ENCODE results near the gene ATG10.

The ATG10 gene

DNA sequence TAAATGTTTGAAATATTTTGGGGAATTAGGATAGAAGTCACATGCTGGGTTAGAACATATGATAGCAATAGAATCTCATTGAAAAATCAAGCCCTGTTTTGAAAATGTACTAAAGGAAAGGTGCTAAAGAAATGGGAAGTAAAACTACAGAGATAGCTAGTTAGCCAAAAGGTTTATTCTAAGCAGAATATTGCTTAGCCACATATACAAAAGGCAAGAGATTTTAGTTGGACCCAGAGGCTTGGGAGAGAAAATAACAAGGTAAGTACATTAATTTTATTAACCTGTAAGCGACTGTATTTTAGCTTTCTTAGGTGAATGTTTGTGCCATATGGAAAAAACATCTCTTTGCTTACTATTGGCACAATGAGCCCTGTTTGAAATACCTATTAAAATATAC lies 198.1 kb downstream of the ATG10 start:
- DNase-seq: no peak

DNA sequence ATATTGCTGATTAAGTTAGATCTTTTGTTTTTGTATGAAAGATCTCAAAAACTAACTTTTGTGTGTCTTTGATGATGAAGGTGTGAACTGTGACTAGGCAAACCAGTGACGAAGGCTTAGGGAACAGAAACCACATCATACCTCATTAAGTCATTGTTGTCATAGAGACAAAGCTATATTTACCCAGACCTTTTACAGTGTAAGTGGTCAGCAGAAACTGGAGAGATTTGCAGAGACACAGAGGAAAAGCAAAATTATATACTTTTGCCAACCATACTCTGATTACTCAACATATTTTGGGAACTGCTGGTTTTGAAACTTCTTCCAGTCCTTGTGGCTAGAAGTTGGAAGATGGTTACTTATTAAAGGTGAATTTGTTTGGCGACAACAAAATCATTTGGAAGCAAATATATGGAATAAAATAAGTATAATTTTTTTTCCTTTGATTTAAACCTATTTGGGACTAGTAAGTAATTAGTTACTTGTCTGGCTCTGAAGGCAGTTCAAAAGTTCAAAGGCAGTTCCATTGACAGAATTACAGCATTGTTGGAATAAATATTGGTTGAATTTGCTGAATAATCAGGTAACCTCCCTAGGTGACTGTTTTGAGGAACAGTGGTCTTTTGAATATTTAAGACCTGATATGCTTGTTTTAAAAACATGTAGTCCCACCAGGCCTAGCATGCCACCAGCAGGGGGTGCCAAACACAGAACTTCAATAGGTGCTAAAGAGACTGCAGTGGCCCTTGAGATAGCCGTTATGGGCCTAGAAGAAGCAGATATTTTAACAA lies 202.5 kb downstream of the ATG10 start:
- DNase-seq: no peak

DNA sequence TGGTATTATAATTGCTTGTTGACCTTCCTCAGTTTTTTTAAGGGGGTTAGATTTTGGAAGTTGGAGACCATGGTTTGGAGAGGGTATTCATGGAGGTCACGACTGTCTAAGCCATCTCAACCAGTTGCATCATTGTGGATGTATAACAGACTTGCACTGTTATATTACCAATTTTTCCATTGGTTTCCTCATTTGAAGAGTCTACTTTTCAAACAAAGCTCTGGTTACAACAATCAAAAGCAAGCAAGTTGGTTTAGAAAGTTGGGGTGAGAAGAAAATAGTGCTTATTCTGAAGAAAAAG lies 203.0 kb downstream of the ATG10 start:
- DNase-seq: no peak

DNA sequence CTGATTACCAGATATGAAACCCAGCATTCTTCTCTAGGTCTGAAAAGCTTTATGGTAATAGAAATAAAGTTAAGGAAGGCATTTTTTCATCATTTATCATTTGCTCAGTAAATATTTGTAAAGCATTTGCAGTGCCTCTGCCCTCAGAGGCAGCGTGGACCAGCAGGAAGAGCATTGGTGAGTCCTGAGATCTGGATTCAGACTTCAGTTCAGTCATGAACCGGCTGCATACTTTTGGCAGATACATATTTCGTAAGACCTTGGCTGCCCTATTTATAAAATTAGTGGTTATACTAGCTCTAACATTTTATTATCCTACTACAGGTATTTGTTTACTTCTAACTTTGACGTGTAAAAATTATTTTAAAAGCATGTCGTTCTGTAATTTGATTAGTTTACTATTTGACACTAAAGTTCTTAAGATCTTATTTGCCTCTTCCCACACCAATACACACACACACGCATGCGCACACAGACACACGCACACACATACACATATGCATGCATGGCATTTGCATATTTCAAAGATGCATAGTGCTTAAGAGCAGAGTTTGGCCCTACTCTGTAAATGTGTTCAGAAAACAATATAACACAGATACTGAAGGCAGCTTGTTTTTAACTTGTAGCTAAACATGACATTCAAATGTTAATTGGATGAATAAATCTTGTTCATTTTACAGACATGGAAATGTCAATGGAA lies 204.4 kb downstream of the ATG10 start:
- DNase-seq: no peak

DNA sequence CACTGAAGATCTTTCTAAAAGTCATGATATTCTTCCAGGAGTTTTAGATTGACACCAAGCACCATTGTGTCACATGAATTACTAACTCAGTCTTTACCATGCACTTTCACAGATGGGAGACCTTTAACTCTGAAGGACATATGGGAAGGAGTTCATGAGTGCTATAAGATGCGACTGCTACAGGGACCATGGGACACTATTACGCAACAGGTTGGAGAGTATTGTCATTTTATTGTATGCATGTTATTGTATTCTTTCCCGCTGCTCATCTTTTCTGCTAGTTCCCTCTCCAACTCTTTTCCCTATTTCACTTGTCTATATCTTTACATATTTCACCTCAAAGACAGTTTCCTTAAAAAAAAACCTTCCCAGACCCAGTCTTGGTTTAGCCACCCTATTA lies 206.6 kb downstream of the ATG10 start:
- no peak for DNase-seq

DNA sequence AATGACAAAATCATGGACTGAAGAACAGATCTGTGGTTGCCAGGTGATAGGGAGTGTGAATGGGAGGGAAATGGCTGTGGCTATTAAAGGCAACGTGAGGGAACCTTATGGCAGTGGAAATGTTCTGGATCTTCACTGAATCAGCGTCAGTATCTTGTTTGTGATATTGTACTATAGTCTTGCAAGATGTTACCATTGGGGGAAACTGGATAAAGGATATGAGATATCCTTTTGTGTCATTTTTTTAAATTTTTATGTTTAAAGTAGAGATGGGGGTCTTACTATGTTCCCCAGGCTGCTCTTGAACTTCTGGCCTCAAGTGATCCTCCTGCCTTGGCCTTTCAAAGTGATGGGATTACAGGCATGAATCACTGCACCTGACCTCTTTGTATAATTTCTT lies 210.8 kb downstream of the ATG10 start:
- no peak for DNase-seq

DNA sequence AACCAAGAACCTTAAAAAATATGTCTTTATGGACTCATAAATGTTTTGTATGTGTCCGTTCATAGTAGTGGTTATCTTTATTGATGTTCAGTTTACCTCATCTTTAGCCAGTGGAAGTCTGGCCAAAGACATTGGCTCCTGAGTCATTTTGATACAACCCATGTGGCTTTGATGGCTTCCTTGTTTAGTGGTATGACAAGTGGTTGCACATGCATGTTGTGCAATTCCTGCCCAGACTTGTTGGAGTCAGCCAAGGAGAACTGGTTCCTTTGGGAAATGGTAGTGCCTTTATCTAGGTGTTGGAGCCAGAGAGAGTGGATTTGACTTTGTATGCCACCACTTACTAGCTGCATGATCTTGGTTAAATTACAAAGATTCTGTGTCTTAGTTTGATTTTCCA lies 212.0 kb downstream of the ATG10 start:
- DNase-seq: no peak

DNA sequence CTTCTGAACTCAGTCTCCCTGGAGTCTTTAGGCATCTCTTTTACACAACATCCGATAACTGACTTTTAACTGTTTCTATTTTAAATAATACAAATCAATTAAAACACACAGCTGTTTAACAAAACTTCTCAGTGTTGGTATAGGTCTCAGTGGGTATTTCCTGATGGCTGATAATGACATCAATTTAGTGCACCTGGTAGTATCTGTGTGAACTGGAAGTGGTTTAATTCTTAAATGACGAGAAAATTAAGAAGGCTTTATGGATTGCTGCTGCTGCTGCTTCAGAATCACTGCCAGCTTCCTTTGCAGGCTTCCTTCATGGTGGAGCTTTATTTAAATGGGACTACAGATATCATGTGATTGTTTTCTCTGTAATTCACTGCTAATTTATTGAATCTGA lies 214.0 kb downstream of the ATG10 start:
- DNase-seq: no peak

DNA sequence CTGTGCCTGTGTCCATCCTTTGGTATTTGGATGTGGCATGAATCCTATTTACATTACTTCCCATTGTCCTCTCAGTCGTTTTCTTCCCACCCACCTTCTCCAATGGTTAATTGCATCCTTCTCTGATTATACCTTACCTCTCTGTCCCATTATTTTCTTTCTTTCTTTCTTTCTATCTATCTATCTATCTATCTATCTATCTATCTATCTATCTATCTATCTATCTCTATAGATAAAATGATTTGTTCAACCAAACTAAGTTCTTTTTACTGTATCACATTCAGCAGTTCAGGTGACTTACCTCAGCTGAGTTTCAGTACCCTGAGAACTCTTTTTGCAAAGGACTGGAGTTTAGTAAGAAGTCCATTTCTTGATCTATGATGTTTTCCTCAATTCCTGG lies 225.7 kb downstream of the ATG10 start:
- no peak for DNase-seq

DNA sequence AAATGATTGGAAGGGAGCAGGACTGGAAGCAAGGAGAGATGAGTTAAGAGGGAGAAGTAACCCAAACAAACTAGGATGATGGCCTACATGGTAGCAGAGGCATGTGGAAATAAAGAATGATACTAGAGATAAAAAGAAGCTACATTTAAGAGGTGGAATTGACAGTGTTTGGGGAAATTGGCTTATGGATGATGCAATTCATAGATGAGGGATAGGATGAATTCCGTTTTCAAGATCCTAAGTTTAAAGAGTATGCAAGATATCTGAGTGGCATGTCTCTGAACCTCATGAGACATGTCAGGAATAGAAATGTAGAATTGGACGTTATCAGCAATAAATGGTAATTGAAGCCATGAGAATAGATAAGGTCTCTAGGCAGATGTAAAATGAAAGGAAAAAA lies 232.7 kb downstream of the ATG10 start:
- DNase-seq: no peak

DNA sequence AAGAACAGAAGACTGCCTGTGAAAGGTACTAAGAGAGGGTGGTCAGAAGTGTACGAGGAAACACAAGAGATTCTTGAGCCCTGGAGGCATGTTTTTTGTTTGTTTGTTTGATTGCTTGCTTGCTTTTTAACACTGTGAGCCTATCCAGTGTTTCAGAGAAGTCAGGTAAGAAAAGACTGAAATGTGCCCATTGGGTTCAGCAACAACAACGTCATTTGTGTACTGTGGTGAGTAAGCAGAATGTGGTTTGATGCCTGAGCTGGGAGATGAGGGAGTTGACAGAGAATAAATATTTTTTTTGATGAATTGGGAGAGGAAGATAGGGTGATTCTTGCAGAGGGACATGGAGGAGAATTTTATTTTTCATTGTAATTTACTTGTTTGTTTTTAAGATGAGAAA lies 233.2 kb downstream of the ATG10 start:
- no peak for DNase-seq

DNA sequence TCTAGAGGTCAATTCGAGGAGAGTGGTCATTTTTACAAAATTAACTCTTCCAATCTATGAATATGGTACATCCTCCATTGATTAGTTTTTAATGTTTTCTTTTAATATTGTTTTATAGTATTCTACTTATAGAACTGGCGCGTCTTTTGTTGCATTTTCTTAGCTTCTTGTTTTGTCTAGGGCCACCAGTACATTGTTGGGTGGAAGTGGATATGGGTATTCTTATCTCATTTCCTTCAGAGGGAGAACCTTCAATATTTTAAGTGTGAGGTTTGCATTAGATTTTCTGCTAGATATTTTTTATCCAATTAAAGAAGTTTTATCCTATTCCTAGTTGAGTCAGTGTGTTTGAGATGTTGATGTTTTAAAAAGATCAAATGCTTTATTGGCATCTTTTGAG lies 236.5 kb downstream of the ATG10 start:
- DNase-seq: no peak

DNA sequence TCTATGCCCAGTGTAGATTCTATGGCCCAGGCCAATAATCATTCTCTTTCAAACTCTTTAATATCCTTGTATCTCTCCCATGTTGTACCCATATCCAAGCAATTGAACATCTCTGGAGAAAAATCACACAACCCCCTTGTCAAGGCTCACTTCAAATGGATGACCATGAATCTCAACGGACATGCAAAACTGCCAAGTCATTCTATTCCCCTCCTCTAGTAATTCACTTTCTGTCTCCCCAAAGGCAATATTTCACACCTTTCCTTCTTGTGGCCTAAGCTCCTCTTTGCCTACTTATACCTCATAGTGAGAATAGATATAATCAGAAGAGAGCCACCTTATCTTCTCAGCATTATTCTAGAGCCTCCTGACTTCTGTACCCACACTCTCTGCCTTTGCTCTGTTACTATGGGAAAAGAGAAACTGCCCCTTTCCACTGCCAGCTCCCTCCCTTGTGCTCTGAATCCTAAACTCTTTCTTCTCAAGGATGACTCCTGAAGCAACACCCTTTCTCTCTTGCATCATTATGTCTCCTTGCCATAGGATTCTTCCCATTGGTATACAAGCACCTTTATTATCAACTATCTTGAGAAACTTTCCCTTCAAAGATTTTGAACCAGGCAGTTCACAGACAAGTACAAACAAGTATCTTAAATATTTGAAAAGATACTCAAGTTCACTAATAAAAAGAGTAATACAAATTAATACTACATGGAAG lies 240.2 kb downstream of the ATG10 start:
- no peak for DNase-seq

DNA sequence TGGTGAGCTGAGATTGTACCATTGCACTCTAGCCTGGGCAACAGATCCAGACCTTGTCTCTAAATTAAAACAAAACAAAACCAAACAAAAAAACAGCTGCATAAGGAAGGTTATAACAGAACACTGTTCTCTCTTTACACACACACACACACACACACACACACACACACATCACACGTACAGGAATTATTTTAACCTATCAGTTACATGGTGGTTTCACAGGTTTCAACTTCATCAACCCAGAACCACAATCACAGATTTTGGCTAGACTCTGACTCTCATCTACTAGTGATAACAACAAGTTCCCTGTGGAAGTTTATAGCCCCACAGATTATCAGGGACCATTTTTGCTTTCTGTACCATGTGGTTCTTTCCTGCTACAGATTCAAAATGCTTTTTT lies 246.1 kb downstream of the ATG10 start:
- DNase-seq: no peak

DNA sequence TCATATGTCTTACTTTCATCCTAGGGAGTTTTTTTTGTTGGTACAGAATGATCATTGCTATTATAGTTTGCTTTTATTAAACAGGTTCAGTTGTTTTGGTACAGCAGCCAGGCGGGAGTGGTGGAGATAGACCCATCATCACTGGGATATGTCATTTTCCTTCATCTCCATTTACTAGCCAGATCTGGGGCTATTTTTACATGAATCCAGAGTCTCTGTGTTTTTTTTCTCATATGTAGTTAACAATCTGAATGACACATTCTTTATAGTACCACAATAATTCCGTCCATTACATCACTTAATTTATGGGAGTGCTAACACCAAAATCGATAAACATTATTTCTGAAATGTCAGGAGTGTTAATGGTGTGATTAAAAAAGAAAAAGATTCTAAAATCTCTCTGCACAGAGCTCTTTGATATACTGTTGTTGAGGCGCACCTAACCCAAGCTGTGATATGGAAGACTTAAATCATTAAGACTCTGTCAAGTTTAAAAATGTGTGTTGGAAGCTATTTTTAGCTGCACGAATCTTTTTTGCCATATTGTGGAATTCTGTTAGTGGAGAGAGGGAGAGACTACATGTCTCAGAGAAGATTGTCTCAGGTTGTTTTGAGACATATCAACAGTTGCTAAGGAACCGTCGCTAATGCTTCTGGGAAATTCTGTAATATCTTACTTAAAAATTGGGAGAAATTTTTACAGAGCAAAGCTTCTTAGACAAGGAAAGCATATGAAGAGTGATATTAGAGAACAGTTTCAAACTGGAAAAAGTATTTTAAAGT lies 246.7 kb downstream of the ATG10 start:
- no peak for DNase-seq

DNA sequence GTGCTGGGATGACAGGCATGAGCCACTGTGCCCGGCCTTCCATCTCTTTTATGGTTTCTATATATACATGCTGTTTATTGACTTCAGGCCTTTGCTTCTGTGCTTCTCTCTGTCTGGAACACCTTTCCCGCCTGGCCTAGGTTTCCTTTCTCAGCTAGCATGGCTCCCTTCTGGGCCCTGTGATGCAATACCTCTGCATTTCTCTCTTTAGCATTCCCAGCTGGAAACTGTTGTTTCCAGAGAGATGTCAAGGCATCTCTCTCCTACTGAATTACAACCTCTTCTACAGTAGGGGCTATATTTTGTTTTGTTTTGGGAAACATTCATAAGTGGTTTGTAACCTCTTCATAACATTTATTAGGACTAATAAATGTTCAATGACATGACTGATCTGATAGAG lies 249.2 kb downstream of the ATG10 start:
- no peak for DNase-seq

DNA sequence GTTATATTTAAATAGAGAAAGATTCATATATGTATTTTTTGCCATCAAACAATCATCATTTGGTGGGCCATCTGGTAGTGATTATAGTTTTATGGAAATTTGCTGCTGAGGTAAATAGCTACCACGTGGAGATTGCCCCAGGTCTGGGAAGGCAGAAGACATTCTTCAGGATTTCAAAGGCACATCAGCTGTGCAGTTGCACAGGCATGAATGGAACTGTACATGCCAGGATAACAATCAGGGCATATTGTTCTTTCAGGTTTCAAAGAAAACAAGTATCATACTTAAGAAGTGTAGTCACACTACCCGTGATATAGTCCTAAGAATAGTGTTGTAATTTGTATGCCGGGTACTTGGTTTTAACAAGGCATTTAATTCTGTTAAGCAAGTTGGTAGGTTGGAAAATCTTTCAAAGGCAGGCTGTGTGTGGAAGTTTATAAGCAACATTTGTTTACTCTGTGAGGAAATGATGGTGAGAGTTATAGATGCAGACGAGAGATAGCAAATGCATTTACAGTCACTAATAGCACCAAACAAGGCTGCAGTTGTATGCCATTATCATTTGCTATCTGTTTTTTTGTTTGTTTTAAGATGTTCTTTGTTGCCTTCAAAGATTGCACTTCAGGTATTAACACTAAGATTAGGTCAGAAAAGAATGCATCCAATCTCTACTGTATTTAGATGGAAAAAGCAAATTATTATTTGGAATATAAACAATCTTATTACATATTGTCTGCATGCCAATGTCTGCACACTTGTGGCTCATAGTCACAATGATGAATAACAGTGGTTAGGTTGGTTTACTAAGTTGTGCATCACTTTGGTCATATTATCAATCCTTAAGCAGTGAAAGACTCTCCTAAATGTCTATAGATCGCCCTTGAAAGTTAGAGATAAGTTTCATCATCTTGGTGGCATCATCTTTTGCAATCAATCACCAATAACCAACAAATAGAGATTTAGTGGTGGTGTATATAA lies 251.1 kb downstream of the ATG10 start:
- no peak for DNase-seq

DNA sequence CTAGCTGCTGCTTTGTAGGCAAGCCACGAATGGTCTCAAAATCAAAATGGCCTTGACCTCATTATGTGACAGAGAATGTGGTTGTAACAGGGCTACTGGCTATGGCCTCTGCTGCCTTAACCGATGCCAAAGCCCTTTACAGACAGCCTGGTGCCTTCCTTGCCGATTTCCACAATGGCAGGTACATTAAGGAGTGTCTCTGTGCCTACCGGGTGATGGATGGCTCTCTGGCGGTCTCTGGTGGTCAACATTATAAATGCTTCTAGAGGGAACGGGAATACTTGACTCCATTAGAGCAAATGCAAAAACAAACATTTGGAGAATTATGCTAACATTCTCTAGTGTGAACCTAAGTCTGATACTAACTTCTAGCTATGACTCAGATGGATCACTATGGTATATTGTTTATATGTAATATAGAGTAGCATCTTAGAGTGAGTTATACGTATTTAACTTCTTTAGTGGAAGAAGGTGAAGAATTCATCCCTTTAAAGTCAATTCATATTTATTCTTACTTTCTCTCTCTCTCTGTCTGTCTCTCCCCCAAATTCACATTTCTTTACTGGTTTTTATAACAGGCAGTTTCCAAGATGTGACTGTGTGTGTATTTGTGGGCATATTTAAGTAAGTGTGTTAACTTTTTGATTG lies 253.8 kb downstream of the ATG10 start:
- no peak for DNase-seq

DNA sequence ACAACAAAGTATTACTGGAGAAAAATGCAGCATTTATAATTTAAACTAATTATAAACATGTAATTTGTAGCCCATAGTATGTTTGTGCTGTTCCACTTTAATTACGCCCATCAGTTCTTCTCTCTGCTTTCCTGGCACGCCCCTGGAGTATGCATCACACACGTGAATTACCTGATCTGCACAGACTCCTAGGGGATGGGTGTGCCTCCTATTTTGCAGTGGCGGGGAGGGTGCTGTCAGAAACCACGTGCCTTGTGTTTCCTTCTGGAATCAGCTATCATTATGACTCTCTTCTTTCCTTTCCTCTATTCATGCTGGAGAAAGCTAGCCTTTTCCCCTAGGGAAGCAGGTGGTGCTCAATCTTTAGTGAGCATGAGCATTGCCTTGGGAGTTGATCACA lies 263.1 kb downstream of the ATG10 start:
- DNase-seq: no peak

DNA sequence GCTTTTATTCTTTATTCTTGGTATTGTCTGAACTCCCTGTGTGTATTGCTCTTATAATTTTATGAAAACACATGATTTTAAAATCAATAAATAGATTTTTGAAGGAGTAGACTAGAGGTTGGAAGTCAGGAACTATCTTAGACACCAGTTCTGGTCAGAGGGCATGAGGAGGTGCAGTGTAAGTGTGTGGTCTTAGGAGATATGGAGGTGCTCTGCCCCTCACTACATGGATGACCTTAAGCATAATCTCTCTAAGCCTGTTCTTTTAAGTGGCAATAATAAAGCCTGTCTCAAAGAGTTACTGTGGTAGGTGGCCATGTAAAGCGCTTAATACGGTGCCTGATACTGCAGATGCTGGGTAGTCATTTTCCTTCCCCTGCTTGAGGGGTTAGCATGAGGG lies 272.3 kb downstream of the ATG10 start:
- DNase-seq: no peak

DNA sequence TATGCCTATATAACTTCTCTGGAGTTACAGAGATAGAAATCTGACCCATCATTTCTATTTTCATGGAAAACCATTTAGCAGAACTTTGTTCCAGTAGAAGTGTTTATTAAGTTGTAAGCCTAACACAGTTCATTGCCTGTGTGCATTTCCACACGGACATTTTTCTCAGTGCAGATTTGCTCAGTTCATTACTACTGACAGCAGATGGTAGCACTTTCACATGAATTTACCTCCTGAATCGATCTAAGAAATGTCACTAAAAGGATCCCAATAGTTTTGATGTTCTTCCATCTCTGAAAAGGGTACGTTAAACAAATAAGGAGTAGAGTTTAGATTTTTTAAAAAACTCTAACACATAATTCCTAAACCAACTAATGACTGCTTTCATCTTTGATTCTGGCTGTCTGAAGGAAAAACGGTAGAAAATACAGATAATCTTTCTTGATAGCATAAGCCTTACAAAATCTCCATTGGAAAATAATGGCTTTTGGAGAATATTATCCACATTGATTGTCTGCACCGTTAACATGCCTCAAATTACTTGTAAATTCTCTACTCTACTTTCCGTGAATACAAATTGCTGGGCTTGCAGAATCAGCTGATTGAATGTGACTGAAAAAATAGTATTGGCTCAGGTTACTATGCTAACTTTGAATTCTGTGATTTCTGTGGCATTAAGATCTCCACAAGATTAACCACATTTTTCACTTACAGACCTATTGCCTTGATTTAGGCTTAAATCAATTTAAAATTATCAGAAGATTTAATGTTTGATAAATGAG lies 273.2 kb downstream of the ATG10 start:
- no peak for DNase-seq
